Stimulated activated CD4-positive, alpha-beta T cell treated with anti-CD3 and anti-CD28 coated beads, TNF-alpha, amount 100 ng/mL, for 48 hours (primary cell): Measurements from ENCODE around the gene SCNN1B.

Experiments
- DNase-seq, 3 donors: peaks; one replicate each; pipeline ENCODE4 v3.0.0-alpha.2; 2020; ENCODE audit warnings: low read depth in 3 of 3

Gene SCNN1B

DNA sequence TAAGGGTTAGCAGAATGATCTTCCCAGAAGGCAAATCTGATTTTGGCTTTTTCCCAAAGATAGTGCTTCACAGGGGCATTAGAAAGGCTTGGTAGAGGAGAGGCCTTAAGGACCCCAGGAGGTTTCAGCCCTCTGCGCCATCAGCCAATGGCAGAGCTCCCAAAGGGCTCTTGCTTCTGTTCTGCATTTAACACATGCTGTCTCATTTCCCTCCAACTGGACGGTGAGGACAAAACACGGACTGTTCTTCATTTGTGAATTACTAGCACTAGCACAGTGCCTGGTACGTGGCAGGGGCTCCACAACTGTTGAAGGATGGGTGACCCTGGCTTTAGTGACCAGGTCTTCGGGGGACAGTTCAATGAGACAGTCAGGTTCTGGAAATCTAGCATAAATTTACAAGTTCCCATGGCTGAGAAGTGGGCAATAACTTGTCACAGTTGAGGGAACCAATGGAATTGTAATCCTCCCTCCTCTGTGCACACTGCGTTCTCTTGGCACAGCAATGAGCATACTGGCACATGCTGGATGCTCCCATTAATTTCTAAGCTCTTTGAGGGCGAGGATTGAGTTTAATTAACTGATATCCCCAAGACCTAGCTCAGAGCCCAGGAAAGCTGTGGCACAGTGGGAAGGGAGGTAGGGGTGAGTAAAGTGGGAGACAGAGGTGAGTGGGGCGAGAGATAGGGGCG, 105.5 kb downstream of the SCNN1B start:
- no peak for DNase-seq

DNA sequence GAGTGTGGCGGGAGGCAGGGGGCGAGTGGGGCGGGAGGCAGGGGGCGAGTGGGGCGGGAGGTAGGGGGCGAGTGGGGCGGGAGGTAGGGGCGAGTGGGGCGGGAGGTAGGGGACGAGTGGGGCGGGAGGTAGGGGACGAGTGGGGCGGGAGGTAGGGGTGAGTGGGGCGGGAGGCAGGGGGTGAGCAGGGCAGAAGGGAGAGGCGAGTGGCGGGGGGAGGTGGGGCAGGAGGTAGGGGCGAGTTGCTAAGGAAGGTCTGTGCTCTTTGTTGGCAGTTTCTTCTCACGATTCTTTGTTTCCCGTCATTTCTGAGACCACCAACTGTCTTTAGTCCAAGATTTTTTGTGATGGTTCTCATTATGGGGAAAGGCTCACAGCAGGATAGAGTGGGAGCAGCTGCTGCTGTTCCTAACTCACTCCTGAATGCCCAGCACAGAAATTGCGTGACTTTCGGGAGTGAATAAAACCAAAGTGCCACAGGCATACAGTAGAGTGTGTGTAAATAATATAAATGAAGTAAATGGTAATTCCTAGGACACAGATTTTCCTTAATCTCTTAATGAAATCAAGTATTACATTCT, 106.2 kb downstream of the SCNN1B start:
- DNase-seq = no peak

DNA sequence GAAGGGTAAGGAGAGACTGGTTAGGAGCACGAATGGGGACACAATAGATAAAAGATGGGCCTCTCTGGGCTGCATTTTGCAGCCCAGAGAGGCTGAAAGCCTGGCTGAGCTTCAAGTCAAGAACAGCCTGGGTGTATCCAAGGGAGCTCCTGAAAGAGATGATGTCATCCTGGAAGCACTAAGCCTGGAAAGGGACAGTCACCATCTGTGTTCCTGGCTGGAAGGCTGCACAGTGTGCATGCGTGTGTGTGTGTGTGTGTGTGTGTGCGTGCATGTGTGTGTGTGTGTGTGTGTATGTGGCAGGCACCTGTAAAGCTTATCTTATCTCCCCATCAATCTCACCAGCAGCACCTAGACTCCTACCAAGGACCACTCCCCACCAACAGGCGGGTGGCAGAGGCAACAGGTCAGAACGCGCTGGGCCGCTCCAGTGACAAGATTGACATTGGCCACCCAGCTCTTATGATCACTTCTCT, 106.8 kb downstream of the SCNN1B start:
- no peak for DNase-seq

DNA sequence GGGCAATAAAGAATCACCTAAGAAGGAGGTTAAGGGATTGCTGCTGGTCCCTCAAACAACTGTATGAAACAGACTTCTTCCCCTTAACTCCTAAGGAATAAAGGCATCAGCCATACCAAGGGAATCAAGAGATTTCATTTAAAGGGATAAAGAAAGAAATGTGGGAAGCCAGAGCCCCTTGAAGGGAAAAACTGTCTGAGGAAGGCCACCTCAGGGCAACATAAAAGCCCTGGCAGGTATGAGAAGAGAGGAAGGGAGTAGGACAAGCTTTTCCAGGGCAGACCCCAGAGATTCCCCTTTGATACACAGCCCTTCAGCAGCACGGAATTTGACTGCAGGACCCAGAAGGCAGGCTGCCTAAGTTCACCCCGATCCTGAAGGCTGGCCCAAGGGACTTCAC, 107.4 kb downstream of the SCNN1B start:
- no peak for DNase-seq

DNA sequence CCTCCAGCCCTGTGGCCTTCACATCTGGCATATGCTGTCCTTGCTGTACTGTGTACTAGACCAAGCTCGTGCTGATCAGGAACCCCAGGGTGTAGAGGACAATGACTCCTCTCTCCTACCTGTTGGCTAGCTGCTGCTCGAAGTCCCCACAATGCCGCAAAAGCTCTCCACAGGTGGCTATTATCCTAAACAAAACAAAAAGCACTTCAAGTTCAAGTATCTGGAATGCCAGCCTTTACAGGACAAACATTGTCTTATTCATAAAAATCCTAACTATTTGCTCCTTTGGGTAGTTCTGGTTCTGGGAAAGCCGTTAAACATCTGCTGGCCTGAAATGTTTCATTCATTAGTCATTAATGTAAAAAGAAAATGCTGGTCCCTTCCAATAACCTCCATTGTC, 108.1 kb downstream of the SCNN1B start:
- no peak for DNase-seq

DNA sequence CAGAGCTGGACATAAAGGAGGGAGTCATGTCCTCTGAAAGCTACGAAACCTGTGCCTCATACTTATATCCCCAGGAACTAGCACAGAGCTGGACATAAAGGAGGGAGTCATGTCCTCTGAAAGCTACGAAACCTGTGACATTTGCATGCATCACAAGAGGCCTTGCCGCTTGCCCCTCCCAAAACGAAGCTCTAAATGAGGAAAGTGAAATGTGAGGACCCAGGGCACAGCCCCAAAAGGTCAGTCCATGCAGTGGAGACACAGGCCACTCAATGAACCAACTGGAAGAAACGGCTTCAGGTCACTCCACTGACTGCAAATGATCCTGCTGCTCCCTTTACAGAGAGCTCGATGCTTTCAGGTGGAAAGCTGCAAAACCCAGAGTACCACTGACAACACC, 112.6 kb downstream of the SCNN1B start:
- DNase-seq = no peak

DNA sequence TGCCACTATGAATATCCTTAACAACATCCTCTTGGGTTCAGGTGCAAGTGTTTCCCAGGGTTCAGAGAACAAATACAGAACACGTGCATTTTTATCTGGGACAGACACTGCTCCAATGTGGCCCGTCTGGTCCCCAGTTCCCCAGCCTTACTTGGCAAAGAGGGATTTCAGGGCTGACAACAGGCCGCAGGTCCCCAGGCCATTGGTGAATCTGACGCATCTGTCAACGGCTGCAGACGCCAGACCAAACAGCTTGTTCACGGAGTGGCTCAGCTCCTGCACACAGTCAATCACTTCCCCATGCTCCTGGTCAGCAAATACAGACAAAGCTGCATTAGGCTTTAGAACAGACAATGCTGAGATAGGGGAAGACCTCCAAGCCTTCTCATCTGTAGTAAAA, 114.7 kb downstream of the SCNN1B start:
- no peak for DNase-seq

DNA sequence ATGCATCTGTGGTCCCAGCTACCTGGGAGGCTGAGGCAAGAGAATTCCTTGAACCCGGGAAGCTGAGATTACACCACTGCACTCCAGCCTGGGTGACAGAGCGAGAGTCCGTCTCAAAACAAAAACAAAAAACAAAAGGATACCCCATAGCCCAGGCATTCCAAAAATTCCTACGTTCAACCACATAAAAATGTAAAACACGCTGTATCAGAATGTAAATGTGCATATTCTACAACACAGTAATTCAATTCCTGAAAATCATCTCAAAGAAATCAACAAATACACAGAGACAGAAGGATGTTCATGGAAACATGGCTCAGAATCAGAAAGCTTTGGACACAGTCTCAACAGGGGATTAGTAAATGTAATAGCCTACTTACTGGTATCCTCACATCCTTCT, 117.9 kb downstream of the SCNN1B start:
- DNase-seq = no peak

DNA sequence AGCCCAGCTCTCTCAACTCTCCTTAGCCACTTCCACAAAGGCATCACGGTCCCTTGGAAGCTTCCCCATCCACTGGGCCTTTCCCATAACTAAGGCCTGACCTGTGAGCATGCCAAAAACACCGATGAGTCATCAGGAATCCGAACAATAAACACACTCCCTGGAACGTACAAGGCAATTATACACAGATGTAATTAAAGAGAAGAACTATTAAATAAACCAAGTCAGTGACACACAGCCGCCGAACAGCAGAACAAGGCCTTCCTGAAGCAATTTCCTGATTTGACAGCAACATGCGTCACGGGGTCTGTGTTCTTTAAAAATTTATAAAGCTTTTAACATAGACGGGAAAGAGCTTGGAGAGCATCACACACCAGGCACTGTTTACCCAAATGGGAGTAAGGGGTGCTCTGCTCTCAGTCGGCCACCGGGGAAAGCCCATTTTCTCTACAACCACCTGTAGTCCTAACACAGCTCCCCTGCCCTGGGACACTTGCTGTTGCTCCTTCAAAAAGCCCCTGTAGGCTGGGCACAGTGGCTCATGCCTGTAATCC, 121.5 kb downstream of the SCNN1B start:
- no peak for DNase-seq

DNA sequence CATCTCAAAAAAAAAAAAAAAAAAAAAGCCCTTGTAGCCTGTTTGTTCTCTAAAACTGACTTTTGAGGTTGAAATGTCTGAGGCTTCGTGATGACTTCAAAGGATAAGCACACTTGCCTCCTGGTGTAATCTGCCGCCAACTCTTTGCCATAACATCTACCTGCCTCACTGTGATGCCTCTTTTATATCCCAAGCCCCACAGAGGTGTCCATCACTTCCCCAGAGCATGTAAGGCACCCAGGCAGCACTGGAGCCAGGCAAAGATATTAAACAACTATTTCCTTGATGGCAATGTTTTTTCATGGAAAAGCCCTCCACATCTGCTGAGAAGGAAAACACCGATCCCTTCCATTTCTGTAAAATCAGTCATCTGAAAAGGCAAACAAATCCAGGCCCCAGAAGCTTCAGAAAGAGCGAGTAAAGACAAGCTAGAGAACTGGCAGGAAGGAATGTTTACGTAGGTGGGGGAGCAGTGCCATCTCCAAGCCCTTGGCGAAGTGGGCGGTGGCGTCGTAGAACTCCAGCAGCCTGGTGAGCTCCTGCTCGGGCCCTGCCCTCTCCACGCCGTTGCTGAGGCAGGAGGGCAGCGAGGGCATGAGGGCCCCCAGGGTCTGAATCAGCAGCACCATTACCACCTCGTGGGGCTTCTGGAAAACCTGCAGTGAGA, 122.3 kb downstream of the SCNN1B start:
- DNase-seq = no peak

DNA sequence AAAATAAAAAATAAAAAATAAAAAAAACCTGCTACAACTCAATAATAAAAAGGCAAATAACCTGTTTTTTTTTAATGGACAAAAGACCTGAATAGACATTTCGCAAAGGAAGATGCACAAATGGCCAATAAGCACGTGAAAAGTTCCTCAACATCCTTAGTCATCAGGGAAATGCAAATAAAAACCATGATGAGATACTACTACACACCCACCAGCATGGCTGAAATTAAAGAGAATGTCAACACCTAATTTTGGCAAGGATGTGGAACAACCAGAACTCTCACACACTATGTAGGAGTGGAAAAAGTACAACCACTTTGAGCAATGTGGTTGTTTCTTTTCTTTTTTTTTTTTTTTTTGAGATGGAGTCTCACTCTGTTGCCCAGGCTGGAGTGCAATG, 126.2 kb downstream of the SCNN1B start:
- no peak for DNase-seq
